NB4 (cell line): ENCODE data around the gene AGER.

Experiments
- MYC ChIP-seq: IDR thresholded peaks from 2 replicates; pipeline ENCODE4 v1.6.1; 2011; ENCODE audit warnings: low read depth, low read length
- POLR2A ChIP-seq: IDR thresholded peaks from 2 replicates; pipeline ENCODE4 v1.6.1; 2011; ENCODE audit warnings: mild to moderate bottlenecking; ENCODE audit not compliant: insufficient read length; ENCODE audit errors: extremely low read depth
- TF ChIP-seq, protein P1 (sequence below): IDR thresholded peaks from one replicate; pipeline ENCODE4 v1.5.1; 2012; ENCODE audit warnings: low read depth, low read length

DNA sequence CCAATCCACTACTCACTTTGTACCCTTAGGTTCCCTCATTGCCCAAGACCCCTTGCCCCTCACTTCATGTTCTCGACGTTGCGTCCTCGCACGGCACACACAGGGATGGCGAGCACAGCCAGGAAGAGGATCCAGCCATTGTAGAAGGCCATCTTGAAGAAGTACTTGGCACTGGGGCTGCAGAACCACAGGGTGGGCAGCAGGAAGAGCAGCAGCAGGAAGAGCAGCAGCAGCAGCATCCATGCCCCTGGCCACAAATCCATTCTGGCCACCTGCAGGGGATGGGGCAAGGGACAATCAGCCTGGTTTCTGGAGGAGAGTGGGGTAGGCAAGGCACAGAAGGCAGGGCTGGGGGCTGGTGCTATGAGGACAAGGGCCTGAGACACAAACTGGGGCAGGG lies 12.8 kb downstream of the AGER start:
- no peak for TF ChIP-seq POLR2A
- TF ChIP-seq, protein P1, sequence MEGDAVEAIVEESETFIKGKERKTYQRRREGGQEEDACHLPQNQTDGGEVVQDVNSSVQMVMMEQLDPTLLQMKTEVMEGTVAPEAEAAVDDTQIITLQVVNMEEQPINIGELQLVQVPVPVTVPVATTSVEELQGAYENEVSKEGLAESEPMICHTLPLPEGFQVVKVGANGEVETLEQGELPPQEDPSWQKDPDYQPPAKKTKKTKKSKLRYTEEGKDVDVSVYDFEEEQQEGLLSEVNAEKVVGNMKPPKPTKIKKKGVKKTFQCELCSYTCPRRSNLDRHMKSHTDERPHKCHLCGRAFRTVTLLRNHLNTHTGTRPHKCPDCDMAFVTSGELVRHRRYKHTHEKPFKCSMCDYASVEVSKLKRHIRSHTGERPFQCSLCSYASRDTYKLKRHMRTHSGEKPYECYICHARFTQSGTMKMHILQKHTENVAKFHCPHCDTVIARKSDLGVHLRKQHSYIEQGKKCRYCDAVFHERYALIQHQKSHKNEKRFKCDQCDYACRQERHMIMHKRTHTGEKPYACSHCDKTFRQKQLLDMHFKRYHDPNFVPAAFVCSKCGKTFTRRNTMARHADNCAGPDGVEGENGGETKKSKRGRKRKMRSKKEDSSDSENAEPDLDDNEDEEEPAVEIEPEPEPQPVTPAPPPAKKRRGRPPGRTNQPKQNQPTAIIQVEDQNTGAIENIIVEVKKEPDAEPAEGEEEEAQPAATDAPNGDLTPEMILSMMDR: no peak
- no peak for TF ChIP-seq MYC
